HG02885 (cell line): ENCODE data around the gene TRIM47.

Experiments
- ATAC-seq: cut with Tn5 transposase; IDR thresholded peaks from one replicate; pipeline ENCODE4 v1.9.1; 2021; ENCODE audit warnings: mild to moderate bottlenecking; ENCODE audit not compliant: unreplicated experiment, poor library complexity

TRIM47 gene

DNA sequence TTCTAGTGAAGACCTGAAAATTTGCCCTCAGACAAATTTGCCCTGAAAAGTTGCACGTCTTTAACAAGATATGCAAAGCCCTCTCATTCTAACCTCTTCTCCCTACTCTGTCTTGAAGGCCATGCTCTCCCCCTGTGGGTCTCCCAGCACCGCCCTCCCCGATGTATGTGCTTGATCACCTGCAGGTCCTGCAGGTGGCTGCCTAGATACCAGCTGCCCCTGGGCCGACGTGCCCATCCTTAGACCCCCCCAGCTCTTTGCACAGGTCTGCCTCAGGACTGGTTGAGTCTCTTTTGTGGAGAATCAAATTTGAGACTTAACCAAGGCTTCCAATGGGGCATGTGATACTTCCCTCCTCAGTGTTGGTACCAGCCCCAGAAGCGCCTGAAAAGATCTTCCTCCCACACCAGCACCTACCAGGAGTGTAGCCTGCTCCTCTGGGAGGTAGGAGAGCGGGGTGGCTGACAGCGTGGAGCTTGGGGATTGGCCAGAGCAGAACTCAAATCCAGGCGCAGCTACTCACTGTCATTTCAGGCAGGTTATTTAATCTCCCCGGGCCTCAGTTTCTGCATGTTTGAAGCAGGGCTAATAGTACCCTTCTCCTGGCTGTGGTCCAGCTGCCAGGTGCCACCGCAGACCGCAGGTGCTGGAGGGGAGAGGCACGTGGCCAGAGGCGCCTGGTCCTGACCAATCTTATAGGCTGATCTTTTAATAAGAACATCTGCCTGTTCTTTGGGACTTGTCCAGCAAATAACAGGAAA, 30.9 kb upstream of the TRIM47 start:
- ATAC-seq, result no peak

DNA sequence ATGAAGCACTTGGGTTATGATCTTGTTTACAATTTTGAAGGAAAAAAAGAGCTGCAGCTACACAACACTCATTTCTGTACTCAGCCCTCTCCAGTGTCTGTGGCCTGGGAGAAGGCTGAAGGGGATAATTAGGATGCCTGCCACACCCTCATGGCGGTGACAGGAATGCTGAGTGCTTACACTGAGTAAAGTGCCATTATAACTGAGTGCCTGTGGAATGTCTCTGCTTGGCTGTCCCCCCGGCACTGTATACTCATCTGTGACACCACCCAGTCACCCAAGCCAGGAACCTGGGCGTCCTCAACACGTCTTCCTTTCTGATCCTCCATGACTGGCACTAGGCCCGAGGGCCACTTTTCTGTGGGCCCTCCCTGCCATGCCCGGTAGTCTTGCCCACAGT, 29.8 kb upstream of the TRIM47 start:
- no peak for ATAC-seq

DNA sequence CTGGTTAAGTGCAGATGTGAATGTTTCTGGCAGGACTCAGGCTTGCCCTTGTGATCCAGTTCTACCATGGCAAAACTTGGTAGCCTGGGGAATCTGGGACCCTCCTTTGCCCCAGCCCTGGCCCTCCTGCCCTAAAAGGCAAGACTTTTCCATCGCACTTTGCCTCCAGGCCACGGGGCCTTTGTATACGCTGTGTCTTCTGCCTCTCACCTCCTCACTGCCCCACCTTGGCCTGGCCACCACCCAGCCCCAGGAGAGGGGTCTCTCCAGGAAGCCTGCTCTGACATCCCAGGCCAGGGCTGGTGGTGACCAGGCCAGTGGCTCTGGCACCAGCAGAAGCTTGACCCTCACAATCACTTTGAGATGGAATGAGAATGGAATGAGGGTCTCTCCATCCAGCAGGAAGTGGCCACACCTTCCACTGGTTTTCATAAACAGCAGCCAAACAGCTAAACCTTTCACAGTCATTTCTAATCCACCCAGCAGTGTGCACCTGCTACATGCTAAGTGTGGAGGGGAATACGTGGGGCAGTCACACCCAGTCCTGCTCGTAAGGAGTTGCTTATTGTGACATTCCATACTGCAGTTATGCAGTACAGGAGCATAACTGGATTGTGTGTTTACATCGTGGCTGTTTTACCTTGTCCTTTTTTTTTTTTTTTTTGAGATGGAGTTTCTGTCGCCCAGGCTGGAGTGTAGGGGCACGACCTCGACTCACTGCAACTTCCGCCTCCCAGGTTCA, 27.9 kb upstream of the TRIM47 start:
- no peak for ATAC-seq

DNA sequence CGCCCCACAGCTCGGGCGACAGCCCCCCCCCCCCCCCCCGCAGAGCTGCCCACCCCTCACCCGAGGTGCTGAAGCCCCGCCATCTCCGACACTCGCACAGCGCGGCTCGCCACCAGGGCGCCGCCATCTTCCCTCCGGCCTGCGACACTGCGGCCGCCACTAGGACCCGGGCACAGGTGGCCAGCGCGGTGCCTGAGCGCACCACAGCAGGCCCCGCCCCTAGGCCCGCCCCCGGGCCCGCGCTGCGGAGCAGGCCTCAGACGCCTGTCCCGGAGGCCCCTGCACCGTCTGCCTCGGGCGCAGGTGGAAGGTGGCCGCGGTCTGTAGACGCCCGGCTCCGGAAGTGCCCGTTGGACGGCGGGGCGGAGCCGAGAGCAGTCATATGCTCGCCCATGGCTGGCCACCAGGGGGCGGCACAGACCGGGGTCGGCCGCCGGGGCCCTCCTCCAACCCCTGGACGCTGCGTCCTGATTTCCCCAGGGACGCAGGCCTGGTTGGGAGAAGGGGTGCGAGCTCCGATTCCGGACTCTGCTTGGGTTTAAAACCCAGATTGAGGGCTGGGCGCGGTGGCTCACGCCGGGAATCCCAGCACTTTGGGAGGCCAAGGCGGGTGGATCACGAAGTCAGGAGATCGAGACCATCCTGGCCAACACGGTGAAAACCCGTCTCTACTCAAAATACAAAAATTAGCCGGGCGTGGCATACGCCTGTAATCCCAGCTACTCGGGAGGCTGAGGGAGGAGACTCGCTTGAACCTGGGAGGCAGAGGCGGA, 26.6 kb upstream of the TRIM47 start, which contains the start of gene MRPL38:
Gene MRPL38 (minus strand): TSS at position 136 of the 773 bp plus-strand sequence. CDS start 9 bp downstream, at position 127.
- peak; percentile 95 for ATAC-seq

DNA sequence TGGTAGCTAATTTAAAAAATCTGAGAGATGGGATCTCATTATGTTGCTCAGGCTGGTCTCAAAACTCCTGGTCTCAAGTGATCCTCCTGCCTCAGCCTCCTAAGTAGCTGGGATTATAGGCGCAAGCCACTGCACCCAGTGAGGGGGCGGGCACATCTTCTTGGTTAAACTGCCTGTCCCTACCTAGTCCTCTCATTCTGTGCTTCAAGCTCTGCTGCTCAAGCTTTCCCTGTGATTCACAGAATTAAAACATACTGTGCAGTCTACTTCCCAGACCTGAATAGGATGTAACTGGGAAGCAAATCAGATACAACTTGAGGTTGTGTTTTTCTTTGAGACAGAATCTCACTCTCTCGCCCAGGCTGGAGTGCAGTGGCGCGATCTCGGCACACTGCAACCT, 24.0 kb upstream of the TRIM47 start:
- ATAC-seq, result no peak

DNA sequence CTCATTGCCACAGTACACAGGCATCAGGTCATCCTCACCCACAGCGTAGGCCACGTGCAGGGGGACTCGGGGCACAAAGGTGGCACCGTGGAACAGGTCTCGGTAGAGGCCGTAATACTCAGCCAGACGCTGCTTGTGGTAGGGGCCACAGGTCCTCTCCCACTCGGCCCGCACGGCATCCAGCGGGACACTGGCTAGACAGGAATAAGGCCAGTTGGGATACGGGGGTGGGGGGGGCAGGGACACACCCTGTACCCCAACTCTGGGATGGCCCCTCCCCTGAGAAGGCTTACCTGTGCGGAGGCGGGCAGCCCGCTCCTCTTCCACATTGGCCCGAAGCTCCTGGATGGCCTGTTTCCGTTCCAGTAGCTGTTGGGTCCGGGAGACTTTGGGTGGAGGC, 23.3 kb upstream of the TRIM47 start:
- no peak for ATAC-seq

DNA sequence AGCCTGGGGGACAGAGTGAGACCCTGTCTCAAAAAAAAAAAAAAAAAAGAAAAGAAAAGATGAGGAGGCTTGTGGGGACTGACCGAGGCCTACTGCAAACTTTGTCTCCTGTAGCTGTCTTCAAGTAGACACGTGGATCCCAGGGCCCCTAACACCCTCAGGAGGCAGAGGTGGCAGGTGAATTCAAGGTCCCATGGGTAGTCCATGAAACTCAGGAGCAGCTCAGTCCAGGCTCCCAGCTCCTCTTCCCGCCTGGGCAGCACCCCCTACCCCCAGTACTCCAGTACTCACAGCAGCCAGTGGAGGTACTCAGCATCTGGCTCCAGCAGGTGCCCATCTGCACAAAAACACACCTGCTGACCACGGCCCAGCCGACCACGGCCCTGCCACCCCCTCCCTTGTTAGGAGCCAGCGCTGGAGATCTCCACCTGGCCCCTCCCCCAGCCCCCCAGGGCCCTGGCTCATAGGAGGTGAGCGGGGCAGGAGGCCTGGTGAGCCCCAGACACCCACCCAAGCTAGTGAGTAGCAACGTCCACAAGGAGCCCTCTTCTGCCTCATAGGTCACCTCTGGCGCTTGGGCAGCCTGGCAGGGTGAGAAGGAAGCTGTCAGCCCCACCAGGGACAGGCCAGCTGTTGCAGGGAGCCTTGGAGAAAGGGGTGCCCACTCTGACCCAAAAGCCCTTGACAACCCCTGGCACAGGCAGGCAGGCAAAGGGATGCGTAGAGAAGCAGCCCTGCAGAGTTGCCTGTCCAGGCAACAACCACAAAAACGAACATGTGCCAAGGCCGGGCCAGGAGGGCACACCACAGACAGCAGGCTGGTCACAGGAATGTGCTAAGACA, 22.5 kb upstream of the TRIM47 start:
- no peak for ATAC-seq

DNA sequence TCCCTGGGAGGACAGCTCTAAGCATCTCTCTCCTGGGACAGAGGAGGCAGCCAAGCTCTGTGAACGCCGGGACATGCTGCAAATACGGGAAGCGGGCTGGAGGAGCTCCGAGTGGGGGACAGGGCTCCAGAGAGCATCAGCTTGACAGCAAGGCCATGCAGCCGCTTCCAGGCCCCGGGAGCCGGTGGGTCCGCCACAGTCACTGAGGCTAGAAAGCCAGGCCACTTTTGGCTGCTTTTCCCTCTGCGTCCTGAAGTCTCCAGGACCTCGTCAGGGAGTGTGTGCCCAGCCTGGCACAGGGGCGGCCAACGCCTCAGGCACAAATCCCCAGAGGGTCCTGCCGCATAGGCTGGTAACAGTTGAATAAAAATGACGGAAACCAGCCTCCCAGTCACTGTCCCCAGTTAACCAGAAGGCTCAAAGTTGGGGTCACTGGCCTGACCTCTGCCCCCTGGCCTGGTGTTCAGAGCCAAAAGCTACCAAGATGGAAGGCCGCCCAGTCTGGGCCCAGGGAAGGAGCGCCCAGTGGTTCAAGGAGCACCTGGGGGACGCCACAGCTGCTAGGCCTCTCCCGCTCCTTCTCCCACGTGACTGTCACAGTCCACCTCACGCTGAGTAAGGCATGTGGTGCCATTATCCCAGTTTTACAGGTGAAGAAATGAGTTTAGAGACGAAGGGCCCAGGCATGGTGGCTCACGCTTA, 21.5 kb upstream of the TRIM47 start:
- ATAC-seq, result no peak

DNA sequence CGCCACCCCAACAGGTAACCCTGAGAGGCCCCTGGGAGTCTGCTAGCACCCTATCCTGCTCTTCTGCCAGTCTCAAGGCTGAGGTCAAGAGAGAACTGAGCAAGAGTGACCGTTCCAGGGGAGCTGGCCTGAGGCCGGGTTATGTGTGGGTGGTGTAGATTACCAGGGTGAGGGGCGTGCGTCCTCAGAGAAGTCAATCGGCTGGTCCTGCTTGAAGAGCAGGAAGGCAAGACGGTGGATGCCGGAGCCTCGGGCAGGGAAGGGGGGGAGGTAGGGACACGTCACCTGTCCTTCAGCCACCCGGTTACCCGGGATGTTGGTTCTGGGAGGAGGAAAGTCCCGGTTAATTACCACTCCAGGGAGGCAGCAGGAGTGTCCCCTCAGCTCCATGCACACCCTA, 21.0 kb upstream of the TRIM47 start:
- ATAC-seq, result no peak

DNA sequence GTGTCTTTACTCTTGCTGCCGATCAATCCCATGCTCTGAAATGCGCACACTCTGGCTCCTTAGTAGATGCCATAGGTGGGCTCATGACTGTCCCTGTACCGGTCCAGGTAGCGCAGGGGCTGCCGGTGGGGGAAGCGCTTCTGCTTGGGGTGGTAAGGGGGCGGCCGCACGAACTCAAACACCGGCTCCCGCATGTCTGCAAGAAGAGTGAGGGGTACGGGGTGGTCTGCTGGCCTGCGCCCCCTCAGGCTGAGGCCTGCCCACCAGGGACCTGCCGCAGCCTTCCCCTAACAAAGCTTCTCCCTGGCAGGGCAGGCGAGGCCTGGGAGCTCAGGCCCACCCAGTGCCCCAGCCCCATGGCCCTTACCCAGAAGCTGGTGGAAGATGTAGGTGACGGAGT, 20.4 kb upstream of the TRIM47 start:
- ATAC-seq, result no peak

DNA sequence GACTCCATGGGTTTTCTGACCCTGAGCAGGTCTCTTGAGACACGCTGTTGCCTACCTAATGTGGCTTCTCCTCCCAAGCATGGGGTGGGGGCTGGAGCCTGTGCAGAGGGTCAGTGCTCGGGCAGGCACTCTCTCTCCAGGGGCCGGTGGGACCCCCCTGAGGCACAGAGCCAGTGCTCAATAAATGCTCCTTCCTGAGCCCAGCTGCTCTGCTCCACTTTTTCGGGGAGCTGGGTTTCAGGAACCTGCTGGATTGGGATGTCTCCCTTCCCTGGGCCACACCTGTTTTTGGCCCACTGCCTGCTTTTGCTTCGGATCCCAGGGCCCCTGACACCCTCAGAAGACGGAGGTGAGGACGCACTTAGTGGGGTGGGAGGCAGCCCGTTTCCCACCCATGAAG, 19.7 kb upstream of the TRIM47 start:
- ATAC-seq, result no peak

DNA sequence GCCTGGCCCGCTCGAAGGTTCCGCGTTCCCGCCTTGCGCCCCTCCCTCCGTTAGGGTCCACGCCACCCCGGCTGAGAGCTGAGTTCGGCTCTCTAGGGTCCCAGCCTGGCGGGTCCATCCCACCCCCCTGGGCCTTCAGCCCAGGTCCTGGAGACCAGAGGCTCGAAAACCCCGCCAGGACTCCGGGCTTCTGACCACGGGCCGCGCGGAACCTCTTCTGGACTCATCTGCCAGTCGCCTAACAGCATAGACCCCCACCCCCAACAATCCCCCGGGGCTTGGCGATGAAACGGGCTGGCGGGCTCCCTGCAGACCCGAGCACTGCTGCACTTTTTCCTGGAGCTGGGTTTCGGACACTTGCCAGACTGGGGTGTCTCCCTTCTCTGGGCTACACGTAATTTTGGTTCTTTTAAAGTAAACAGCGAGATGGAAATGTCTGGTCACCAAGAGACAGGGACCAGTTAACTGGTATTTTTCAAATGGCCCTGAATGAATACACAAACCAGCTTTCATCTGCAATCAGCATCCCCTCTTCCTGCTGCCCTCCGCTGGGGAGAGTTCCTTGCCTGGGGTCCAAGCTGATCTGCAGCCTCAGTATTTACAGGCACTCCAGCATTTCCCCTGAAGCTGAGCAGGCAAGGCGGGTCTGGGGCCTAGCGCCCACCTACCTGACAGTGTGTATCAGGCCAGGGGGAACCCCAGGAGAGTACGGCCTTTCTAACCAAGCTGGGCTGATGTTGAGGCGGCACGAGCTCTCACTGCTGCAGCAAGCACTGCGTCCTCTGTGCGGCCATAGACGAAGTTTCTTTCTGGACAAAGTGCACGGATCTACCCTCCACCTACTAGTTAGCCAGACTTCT, 19.0 kb upstream of the TRIM47 start:
- no peak for ATAC-seq

DNA sequence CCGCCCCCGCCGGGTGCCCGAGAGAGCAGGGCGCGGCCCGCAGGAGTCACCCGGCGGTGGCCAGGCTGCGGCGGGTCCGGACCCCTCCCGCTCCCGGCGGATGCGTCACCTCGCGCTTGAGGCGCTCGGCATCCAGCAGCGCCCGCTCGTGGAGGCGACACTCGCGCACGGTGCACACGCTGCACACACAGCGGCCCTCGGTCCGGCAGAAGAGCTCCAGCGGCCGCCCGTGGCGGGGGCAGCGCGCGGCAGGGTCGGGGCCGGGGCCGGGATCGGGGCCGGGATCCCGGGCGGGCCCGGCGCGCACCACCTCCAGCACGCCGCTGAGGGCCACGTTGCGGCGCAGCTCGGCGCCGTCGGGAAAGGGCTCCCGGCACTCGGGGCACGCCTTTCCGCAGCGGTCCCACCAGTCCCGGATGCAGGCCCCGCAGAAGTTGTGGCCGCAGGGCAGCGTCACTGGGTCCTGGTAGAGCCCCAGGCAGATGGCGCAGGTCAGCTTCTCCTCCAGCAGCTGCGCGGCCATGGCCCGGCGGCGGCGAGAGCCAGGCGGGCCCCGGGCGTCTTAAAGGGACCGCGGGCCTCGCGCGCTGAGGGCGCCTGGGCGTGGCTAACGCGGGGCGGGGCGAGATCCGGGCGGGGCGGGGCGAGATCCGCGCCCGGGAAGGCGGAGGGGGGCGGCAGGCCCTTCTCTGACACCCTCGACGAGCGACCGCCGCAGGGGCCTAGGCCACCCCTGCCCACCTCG, 18.2 kb upstream of the TRIM47 start, which contains the start of gene TRIM65:
Gene TRIM65 (minus strand): TSS at position 537 of the 745 bp plus-strand sequence. CDS start 14 bp downstream, at position 523.
- peak; percentile 65 for ATAC-seq

DNA sequence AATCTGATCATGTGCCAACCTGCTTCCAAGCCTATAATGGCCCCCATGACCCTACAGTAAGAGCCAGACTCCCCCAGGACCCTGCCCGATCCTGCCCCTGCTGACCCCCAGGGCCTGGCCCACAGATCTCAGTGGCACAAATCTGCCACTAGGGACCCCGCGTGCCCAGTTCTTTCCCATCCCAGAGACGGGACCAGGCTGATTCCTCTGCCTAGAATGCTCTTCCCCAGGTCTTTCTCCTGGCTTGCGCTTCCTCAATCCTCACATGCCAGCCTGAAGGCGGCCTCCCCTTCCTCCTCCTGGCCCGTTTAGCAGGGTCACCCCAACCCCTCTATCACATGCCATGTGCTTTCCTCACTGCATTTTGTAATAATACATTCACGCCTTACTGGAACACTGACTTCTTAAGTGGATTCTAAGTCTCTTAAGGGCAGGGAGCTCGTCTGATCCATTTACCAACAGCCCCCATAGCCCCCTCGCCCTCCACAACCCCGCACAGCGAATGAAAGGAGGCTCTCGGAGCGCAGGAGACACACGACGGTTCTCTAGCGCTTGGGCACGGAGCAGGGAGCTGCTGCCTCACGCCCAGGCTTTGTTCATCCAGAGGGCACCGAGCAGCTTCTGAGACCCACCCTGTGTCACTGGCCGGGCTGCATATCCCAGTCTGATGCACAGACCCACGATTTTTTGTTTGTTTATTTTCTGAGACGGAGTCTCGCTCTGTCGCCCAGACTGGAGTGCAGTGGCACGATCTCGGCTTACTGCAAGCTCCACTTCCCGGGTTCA, 17.2 kb upstream of the TRIM47 start:
- ATAC-seq, result no peak

DNA sequence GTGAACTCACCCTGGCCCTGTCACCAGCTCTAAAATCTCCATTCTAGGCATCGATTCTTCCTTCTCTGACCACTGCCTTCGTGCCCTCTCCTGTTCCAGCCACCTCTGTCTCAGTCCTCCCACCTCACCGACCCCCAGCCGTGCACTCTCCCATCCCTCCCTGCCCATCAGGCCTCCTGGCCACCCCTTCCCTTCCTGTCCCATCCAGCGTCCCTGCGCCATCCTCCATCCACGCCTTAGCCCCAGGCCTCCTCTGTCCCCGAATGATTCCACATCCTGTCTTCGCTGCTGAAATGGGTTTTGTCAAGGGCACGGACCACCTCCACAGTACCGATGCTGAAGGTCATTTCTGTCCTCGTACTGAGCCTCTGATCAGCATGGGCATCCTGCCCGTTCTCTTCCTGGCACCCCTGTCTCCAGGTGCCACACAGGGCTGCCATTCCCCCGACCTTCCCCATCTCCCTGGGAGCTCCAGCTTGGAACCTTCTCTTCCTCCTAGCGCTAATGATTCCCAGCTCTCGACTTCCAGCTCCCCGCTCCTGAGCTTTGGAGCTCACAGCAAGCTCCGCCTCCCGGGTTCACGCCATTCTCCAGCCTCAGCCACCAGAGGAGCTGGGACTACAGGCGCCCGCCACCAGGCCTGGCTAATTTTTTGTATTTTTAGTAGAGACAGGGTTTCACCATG, 15.8 kb upstream of the TRIM47 start:
- ATAC-seq, result no peak

DNA sequence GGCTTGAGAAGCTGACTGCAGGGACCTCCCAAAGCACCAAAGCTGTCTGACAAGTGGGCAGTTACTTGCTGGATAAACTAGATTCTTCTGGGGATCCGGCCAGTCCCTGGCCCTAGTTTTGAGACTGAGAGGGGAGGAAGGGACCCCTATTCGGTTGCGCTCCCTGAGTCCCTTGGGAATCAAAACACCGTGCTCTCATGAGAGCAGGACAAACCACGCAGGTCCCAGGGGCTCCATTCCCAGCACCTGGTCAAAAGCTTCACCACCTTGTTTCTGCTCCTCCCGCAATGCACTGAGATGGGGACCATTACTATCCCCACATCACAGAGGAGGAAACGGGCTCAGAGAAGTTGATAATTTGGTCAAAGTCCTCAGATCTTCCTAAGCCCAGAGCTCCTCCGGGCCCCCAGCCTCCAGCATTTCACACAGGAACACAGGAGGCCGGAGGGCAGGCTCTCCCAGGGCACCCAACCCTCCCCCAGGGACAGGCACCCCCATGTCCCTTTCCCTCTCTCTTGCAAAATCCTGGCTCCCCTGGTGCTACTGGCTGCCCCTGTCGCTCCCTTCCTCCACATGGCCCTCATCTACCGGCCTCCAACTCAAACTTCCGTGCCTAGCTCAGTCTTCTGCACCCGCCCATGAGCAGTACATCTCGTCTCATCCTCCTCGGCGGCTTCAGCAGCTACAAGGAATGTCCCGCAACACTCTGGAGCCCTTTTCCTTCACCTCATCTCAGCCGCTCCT, 15.1 kb upstream of the TRIM47 start:
- ATAC-seq, result no peak
